Activated T-cell treated with anti-CD3 and anti-CD28 coated beads, Interleukin-2, amount 50 U/mL, for 72 hours (primary cell): Measurements from ENCODE around the gene ZNF70. TPM values are rescaled to one million over a fixed set of nuclear protein-coding genes. Genes with fewer than 3 reads are reported as not detected.

Source experiments
- ATAC-seq, 2 donors: fragments of 150-1000 bp; cut with Tn5 transposase; replicated peaks in 1 of 2; 2 replicates each; pipeline ENCODE4 v1.10.0; 2021; ENCODE audit warnings: moderate library complexity in 2 of 2, mild to moderate bottlenecking in 1 of 2
- DNase-seq, 2 donors: peaks; one replicate each; pipeline ENCODE4 v3.0.0; 2021 to 2022; ENCODE audit warnings: mixed read lengths in 1 of 2
- H3K27ac Mint-ChIP-seq: one replicate; pipeline ENCODE4 v1.8.0; 2022; ENCODE audit warnings: mild to moderate bottlenecking, moderate library complexity, mixed read lengths
- H3K27me3 Mint-ChIP-seq: one replicate; pipeline ENCODE4 v1.8.0; 2022; ENCODE audit warnings: low read depth, mixed read lengths
- H3K36me3 Mint-ChIP-seq, 2 donors: one replicate each; pipeline ENCODE4 v1.8.0; 2022; ENCODE audit warnings: mixed read lengths in 2 of 2, mild to moderate bottlenecking in 1 of 2; ENCODE audit not compliant: insufficient read depth in 2 of 2
- H3K4me1 Mint-ChIP-seq: one replicate; pipeline ENCODE4 v1.8.0; 2022; ENCODE audit warnings: low read depth, mixed read lengths
- H3K4me3 Mint-ChIP-seq, 2 donors: one replicate each; pipeline ENCODE4 v1.8.0; 2022; ENCODE audit warnings: mild to moderate bottlenecking in 2 of 2, mixed read lengths in 2 of 2, moderate library complexity in 2 of 2
- H3K9me3 Mint-ChIP-seq, 2 donors: one replicate each; pipeline ENCODE4 v1.8.0; 2022; ENCODE audit warnings: mixed read lengths in 2 of 2
- total RNA-seq, 2 donors: library from RNA; stranded (reverse); gene quantifications; one replicate each; pipeline ENCODE4 v1.2.3, GENCODE V29; 2022

The ZNF70 gene
- total RNA-seq, 2 donors from 2014 or later: 1.6 to 1.8 TPM

- Mint-ChIP-seq H3K27ac (no peak overlapping the region), H3K27me3 (no peaks in the 10 kb centered on the region), H3K9me3 (no peaks in the 10 kb centered on the region), H3K36me3 (peaks cover 11 to 19% of the 10 kb centered on the region in 2 donors), H3K4me1 (peaks cover 42% of the 10 kb centered on the region), H3K4me3 (peak overlapping the region; percentile 63 to 80)
- DNase-seq (no peak), ATAC-seq (no peak)
Measured at GRCh38 chr22:23714596-23715578, 36.0 kb downstream of the ZNF70 start.

- Mint-ChIP-seq H3K36me3 (peaks cover 18 to 28% of the 10 kb centered on the region in 2 donors), H3K27ac (peak overlapping the region; percentile 25), H3K9me3 (no peaks in the 10 kb centered on the region), H3K4me1 (peaks cover 51% of the 10 kb centered on the region), H3K4me3 (peak overlapping the region; percentile 4 to 63), H3K27me3 (no peaks in the 10 kb centered on the region)
- ATAC-seq (no peak), DNase-seq (peak; percentile 32 to 39)
Measured at GRCh38 chr22:23713696-23714595, 37.0 kb downstream of the ZNF70 start.

DNA sequence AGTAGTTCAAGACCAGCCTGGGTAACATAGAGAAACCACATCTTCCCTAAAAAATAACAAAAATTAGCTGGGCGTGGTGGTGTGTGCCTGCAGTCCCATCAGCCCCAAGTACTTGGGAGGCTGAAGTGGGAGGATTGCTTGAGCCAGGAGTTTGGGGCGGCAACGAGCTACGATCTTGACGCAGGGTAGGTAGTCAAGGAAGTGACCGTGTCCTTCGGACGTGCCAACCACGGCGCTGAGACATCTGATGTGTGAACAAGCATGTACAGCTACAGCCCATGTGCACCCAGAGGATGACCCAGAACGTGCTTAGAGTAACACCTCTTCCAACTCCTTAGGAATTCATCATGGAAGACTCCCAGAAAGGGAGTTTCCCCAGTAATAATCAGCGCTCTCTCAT lies 38.7 kb downstream of the ZNF70 start:
- H3K27me3 Mint-ChIP-seq: no peaks in the 10 kb centered on the region
- H3K27ac Mint-ChIP-seq: no peak overlapping the region
- H3K4me1 Mint-ChIP-seq: peaks cover 64% of the 10 kb centered on the region
- ATAC-seq: no peak
- DNase-seq: no peak
- H3K36me3 Mint-ChIP-seq: peaks cover 19 to 42% of the 10 kb centered on the region in 2 donors
- H3K4me3 Mint-ChIP-seq: no peak overlapping the region
- no peaks in the 10 kb centered on the region for H3K9me3 Mint-ChIP-seq

DNA sequence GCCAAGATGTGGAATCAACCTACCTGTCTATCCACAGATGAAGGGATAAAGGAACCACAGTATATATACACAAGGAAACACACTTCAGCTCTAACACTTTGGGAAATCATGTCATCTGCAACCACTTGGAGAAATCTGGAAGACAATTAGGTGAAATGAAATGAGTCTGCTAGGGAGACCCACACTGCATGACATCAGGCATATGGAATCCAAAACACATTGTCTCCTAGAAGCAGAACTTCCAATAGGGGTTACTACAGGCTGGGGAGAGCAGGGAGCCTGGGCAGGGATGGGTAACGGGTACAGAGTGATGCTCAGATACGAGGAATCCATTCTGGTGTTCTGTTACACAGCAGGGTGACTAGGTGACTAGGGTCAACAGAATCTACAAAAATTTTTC lies 41.8 kb downstream of the ZNF70 start:
- H3K36me3 Mint-ChIP-seq: peaks cover 34 to 61% of the 10 kb centered on the region in 2 donors
- H3K27ac Mint-ChIP-seq: no peak overlapping the region
- no peak for DNase-seq
- H3K9me3 Mint-ChIP-seq: peaks cover 0 to 2% of the 10 kb centered on the region in 2 donors
- no peaks in the 10 kb centered on the region for H3K27me3 Mint-ChIP-seq
- H3K4me1 Mint-ChIP-seq: peaks cover 76% of the 10 kb centered on the region
- no peak for ATAC-seq
- H3K4me3 Mint-ChIP-seq: peak overlapping the region in 1 of 2 donors; percentile 2

DNA sequence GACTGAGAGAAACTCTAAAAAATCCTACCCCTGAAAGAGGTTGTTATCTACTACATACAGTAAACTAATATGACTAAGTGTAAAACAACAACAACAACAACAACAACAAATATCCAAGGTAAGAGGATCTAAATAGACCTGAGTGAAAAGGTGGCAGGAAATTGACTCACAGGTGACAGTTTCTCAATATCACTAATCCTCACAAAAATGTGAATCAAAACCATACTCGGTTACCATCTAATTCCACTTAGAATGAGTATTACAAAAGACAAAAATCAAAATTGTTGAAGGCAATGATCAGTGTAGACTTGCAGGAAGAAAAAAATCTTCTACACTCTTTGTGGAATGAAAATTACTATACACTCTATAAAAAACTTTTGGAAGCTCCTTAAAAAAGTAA lies 42.6 kb downstream of the ZNF70 start:
- Mint-ChIP-seq H3K27me3 (no peaks in the 10 kb centered on the region), H3K27ac (peak overlapping the region; percentile 68), H3K9me3 (peaks cover 0 to 2% of the 10 kb centered on the region in 2 donors), H3K4me1 (peaks cover 79% of the 10 kb centered on the region), H3K4me3 (peak overlapping the region; percentile 40 to 54), H3K36me3 (peaks cover 35 to 60% of the 10 kb centered on the region in 2 donors)
- DNase-seq (no peak), ATAC-seq (peak; percentile 36 to 51)

GRCh38 chr22:23705358-23705757 lies 45.6 kb downstream of the ZNF70 start:
- H3K4me1 Mint-ChIP-seq: peaks cover 97% of the 10 kb centered on the region
- peak overlapping the region; percentile 62 to 71 for H3K4me3 Mint-ChIP-seq
- H3K27ac Mint-ChIP-seq: peak overlapping the region; percentile 77
- peaks cover 0 to 2% of the 10 kb centered on the region in 2 donors for H3K9me3 Mint-ChIP-seq
- DNase-seq (peak; percentile 60 to 72), ATAC-seq (peak; percentile 68 to 78)
- H3K36me3 Mint-ChIP-seq: peaks cover 45 to 70% of the 10 kb centered on the region in 2 donors
- no peaks in the 10 kb centered on the region for H3K27me3 Mint-ChIP-seq

GRCh38 chr22:23704829-23705228 lies 46.1 kb downstream of the ZNF70 start:
- Mint-ChIP-seq H3K27me3 (no peaks in the 10 kb centered on the region), H3K4me1 (peaks cover 97% of the 10 kb centered on the region), H3K36me3 (peaks cover 44 to 70% of the 10 kb centered on the region in 2 donors), H3K4me3 (peak overlapping the region; percentile 62 to 71), H3K9me3 (peaks cover 0 to 2% of the 10 kb centered on the region in 2 donors), H3K27ac (peak overlapping the region; percentile 77)
- ATAC-seq: peak; percentile 71 to 75
- peak in 1 of 2 donors; percentile 33 for DNase-seq

GRCh38 chr22:23704062-23704461 lies 46.9 kb downstream of the ZNF70 start:
- H3K4me3 Mint-ChIP-seq: peak overlapping the region; percentile 62 to 71

DNA sequence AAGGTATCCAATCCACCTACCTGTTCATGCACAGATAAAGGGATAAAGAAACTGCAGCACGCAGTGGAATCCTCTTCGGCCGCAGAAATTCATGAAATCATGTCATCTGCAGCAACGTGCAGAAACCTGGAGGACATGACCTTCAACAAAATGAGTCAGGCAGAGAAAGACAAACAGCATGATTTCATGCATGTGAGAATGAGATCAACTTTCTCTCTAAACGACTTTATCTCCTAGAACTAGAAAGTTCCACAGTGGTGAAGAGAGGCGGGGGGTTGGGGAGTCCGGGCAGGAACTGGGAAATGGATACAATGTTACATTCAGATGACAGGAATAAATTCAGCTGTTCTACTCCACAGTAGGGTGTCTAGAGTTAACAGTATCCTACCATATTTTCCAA lies 50.2 kb downstream of the ZNF70 start:
- Mint-ChIP-seq H3K27ac (no peak overlapping the region), H3K36me3 (peaks cover 34 to 50% of the 10 kb centered on the region in 2 donors), H3K4me1 (peaks cover 86% of the 10 kb centered on the region), H3K9me3 (peaks cover 0 to 2% of the 10 kb centered on the region in 2 donors), H3K4me3 (peak overlapping the region in 1 of 2 donors; percentile 32), H3K27me3 (no peaks in the 10 kb centered on the region)
- peak; percentile 25 to 34 for DNase-seq
- no peak for ATAC-seq

More at GRCh38 chr22:23704062-23704461, 46.9 kb downstream of the ZNF70 start:
- ATAC-seq (no peak), DNase-seq (no peak)
- H3K27ac Mint-ChIP-seq: peak overlapping the region; percentile 45
- peaks cover 0 to 2% of the 10 kb centered on the region in 2 donors for H3K9me3 Mint-ChIP-seq
- no peaks in the 10 kb centered on the region for H3K27me3 Mint-ChIP-seq
- H3K36me3 Mint-ChIP-seq: peaks cover 41 to 71% of the 10 kb centered on the region in 2 donors
- peaks cover 94% of the 10 kb centered on the region for H3K4me1 Mint-ChIP-seq

DNA sequence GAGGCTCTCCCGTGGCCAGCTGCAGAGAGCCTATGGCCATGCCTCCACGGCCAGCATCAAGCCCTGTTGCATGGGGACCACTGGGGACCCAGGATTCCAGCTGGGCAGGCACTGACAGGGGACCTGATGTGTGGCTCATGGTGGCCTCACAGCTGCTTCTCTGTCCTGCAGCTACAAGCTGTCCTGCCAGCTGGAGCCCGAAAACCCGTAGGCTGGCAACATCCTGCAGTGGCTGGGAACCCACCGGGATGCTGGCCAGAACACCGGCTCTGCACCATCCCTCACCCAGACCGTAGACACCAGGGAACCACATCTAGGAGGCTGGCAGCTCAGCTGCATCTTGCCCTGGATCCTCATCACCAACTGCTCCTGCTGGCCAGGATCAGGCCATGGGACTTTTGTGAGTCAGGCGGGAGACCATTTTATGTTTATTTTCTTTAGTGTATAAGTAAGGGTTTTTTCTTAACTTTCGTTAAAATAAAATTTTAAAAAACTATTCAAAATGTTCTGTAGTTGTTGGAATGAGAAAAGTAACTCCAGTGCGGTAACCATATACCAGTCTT lies 52.2 kb downstream of the ZNF70 start:
- DNase-seq (no peak), ATAC-seq (no peak)
- Mint-ChIP-seq H3K36me3 (peaks cover 27 to 45% of the 10 kb centered on the region in 2 donors), H3K4me3 (no peak overlapping the region), H3K4me1 (peaks cover 82% of the 10 kb centered on the region), H3K27ac (no peak overlapping the region), H3K27me3 (no peaks in the 10 kb centered on the region), H3K9me3 (no peaks in the 10 kb centered on the region)

DNA sequence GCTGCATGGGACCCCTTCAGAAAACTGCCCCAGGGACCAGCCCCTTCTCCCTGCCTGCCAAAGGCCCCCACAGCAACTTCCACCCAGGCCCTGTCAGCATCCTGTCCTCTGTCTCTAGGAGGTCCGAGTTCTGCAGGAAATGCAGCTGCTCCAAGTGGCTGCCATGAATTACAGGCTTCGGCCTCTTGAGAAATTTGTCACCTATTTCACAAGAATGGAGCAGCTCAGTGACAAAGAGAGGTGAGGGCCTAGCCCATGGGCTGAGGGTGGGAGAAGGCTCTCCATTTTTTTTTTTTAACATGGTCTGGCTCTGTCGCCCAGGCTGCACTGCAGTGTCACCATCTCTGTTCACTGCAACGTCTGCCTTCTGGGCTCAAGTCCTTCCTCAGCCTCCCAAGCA lies 52.8 kb downstream of the ZNF70 start:
- H3K27me3 Mint-ChIP-seq: no peaks in the 10 kb centered on the region
- peak overlapping the region; percentile 50 to 100 for H3K4me3 Mint-ChIP-seq

More for the DNA sequence above, 52.8 kb downstream of the ZNF70 start:
- Mint-ChIP-seq H3K4me1 (peaks cover 76% of the 10 kb centered on the region), H3K36me3 (peaks cover 25 to 46% of the 10 kb centered on the region in 2 donors), H3K27ac (no peak overlapping the region), H3K9me3 (no peaks in the 10 kb centered on the region)
- no peak for ATAC-seq
- DNase-seq: no peak
